ENCODE data around the gene FCHO2.

- no peak for TF ChIP-seq CTCF (IDR thresholded peaks at IDR 0.05; ENCODE audit: control extremely low read depth in 1 of 3, insufficient read depth in 1 of 3, low read depth in 1 of 3, low read length in 3 of 3)
- no peak for TF ChIP-seq JUN (IDR thresholded peaks at IDR 0.05; ENCODE audit: low read depth, low read length)
- TF ChIP-seq POLR2A (IDR thresholded peaks at IDR 0.05; ENCODE audit: control extremely low read depth in 1 of 2, low read depth in 2 of 2, low read length in 2 of 2): no peak
- no peak for TF ChIP-seq EZH2 (IDR thresholded peaks at IDR 0.05; ENCODE audit: low read depth, low read length, severe bottlenecking)
- TF ChIP-seq JUND (IDR thresholded peaks at IDR 0.05; ENCODE audit: low read length): no peak
- TF ChIP-seq ZNF274 (IDR thresholded peaks at IDR 0.05; ENCODE audit: borderline replicate concordance, extremely low read depth, low read length): no peak
- TF ChIP-seq SIRT6 (IDR thresholded peaks at IDR 0.05; ENCODE audit: low read length): no peak
- TF ChIP-seq SUZ12 (IDR thresholded peaks at IDR 0.05; ENCODE audit: low read length): no peak
- TF ChIP-seq CHD1 (IDR thresholded peaks at IDR 0.05; ENCODE audit: low read depth, low read length): no peak
- no peak for TF ChIP-seq EP300 (IDR thresholded peaks at IDR 0.05; ENCODE audit: borderline replicate concordance in 1 of 2, low read depth in 2 of 2, low read length in 2 of 2)
- TF ChIP-seq TBP (IDR thresholded peaks at IDR 0.05; ENCODE audit: low read depth, low read length): no peak
- no peak for TF ChIP-seq RFX5 (IDR thresholded peaks at IDR 0.05; ENCODE audit: borderline replicate concordance, low read depth, low read length)
- TF ChIP-seq MAX (IDR thresholded peaks at IDR 0.05): no peak
- no peak for TF ChIP-seq RAD21 (IDR thresholded peaks at IDR 0.05 in 1 of 2, conservative IDR thresholded peaks at IDR 0.05 in 1 of 2; ENCODE audit: low read depth in 2 of 2, low read length in 2 of 2)
Observed at GRCh38 chr5:73126957-73127356, 171.1 kb downstream of the FCHO2 start.
